Measurements from ENCODE around the gene FBXL7. TPM values are rescaled to one million over a fixed set of nuclear protein-coding genes. Genes with fewer than 3 reads are reported as not detected.

Gene FBXL7
- total and polyA plus RNA-seq, 2 experiments from 2014 or later: 3.2 to 7.5 TPM

- H3K27ac ChIP-seq: no peak overlapping the region
- in situ Hi-C loops (cut with MboI): no loop called here
- H3K4me3 ChIP-seq: no peak overlapping the region
- H3K9me3 ChIP-seq (ENCODE audit: low read depth): no peaks in the 10 kb centered on the region
- H3K9me2 ChIP-seq (ENCODE audit: insufficient read depth): no peaks in the 10 kb centered on the region
- no peaks in the 10 kb centered on the region for H3K27me3 ChIP-seq (replicated peaks; ENCODE audit: insufficient read depth)
- H3K9ac ChIP-seq: no peak overlapping the region
- peaks cover 20% of the 10 kb centered on the region; the same call in 1 of the 2 replicates for H3K79me2 ChIP-seq (ENCODE audit: insufficient read depth)
- H4K20me1 ChIP-seq (ENCODE audit: insufficient read depth): peaks cover 12% of the 10 kb centered on the region; the same call in 1 of the 2 replicates
- WGBS, 2 experiments (ENCODE audit: low coverage in 1 of 2, low lambda C conversion rate in 2 of 2, missing lambda C conversion rate in 2 of 2): 92 to 97% methylated on average over 2 of the region's 2 CpGs
- H3F3A ChIP-seq (ENCODE audit: insufficient read depth): peaks cover 13% of the 10 kb centered on the region; the same call in 1 of the 2 replicates
- no peak for DNase-seq
- no peak for TF ChIP-seq EZH2 (IDR thresholded peaks at IDR 0.05; ENCODE audit: insufficient read depth, poor library complexity, severe bottlenecking)
- no peak for TF ChIP-seq EZH2phosphoT487 (IDR thresholded peaks at IDR 0.05; ENCODE audit: insufficient read depth, low read depth)
- H2AFZ ChIP-seq: no peak overlapping the region
- no peak overlapping the region for H3K4me2 ChIP-seq (ENCODE audit: unreplicated experiment)
- H3K36me3 ChIP-seq (ENCODE audit: low read depth): no peaks in the 10 kb centered on the region
- peaks cover 19% of the 10 kb centered on the region for H3K4me1 ChIP-seq (ENCODE audit: insufficient read depth)
Observed at GRCh38 chr5:15796096-15796495, 296.1 kb downstream of the FBXL7 start.

- in situ Hi-C loops (cut with MboI): no loop called here
- no peak overlapping the region for H3K4me3 ChIP-seq
- H4K20me1 ChIP-seq (ENCODE audit: insufficient read depth): peaks cover 12% of the 10 kb centered on the region; the same call in 1 of the 2 replicates
Observed at GRCh38 chr5:15796557-15796956, 296.6 kb downstream of the FBXL7 start.

DNA sequence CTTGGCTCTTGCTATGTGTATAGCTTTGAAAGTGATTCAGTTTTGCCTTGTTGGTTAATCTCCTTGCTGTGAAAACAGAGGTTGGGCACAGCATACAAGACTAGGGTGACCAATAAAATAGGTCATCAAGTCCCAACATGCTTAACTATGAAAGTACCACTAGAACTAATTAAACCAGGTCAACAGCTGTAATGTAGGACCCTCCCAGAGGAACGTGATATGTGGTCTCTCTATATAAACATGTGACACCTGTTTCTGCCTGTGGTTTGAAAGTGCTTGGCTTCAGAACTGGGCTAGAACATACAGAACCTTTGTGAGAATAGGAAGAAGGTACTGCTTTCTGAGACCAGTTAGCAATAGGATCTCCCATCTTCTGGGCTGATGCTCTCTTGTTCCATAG, 297.1 kb downstream of the FBXL7 start:
- Histone ChIP-seq H3K79me2 (ENCODE audit: insufficient read depth) (peaks cover 16% of the 10 kb centered on the region; the same call in 1 of the 2 replicates), H3K9ac (no peak overlapping the region), H4K20me1 (ENCODE audit: insufficient read depth) (peaks cover 12% of the 10 kb centered on the region; the same call in 1 of the 2 replicates), H3K36me3 (ENCODE audit: low read depth) (no peaks in the 10 kb centered on the region), H3K4me2 (ENCODE audit: unreplicated experiment) (no peak overlapping the region), H3K4me1 (ENCODE audit: insufficient read depth) (peaks cover 9% of the 10 kb centered on the region), H3K27ac (no peak overlapping the region), H2AFZ (no peak overlapping the region), H3K4me3 (no peak overlapping the region), H3K9me3 (ENCODE audit: low read depth) (no peaks in the 10 kb centered on the region), H3F3A (ENCODE audit: insufficient read depth) (peaks cover 4% of the 10 kb centered on the region; the same call in 1 of the 2 replicates), H3K27me3 (replicated peaks; ENCODE audit: insufficient read depth) (no peaks in the 10 kb centered on the region), H3K9me2 (ENCODE audit: insufficient read depth) (no peaks in the 10 kb centered on the region)
- in situ Hi-C loops (cut with MboI): no loop called here
- TF ChIP-seq EZH2 (IDR thresholded peaks at IDR 0.05; ENCODE audit: insufficient read depth, poor library complexity, severe bottlenecking): no peak
- no peak for TF ChIP-seq EZH2phosphoT487 (IDR thresholded peaks at IDR 0.05; ENCODE audit: insufficient read depth, low read depth)
- DNase-seq: no peak
- WGBS, 2 experiments (ENCODE audit: low coverage in 1 of 2, low lambda C conversion rate in 2 of 2, missing lambda C conversion rate in 2 of 2): 91 to 96% methylated on average over 1 of the region's 1 CpG

More at GRCh38 chr5:15796557-15796956, 296.6 kb downstream of the FBXL7 start:
- Histone ChIP-seq H3K79me2 (ENCODE audit: insufficient read depth) (peaks cover 16% of the 10 kb centered on the region; the same call in 1 of the 2 replicates), H3K36me3 (ENCODE audit: low read depth) (no peaks in the 10 kb centered on the region), H3K9ac (no peak overlapping the region), H3F3A (ENCODE audit: insufficient read depth) (peaks cover 9% of the 10 kb centered on the region; the same call in 1 of the 2 replicates), H3K27me3 (replicated peaks; ENCODE audit: insufficient read depth) (no peaks in the 10 kb centered on the region), H3K4me1 (ENCODE audit: insufficient read depth) (peaks cover 14% of the 10 kb centered on the region), H3K9me2 (ENCODE audit: insufficient read depth) (no peaks in the 10 kb centered on the region), H2AFZ (no peak overlapping the region), H3K9me3 (ENCODE audit: low read depth) (no peaks in the 10 kb centered on the region), H3K4me2 (ENCODE audit: unreplicated experiment) (no peak overlapping the region), H3K27ac (no peak overlapping the region)
- no peak for DNase-seq
- WGBS, 2 experiments (ENCODE audit: low coverage in 1 of 2, low lambda C conversion rate in 2 of 2, missing lambda C conversion rate in 2 of 2): 98% methylated on average over 6 of the region's 6 CpGs
- TF ChIP-seq EZH2phosphoT487 (IDR thresholded peaks at IDR 0.05; ENCODE audit: insufficient read depth, low read depth): no peak
- TF ChIP-seq EZH2 (IDR thresholded peaks at IDR 0.05; ENCODE audit: insufficient read depth, poor library complexity, severe bottlenecking): no peak

GRCh38 chr5:15798006-15798405, 298.0 kb downstream of the FBXL7 start:
- in situ Hi-C loops (cut with MboI): no loop called here
- Histone ChIP-seq H3K79me2 (ENCODE audit: insufficient read depth) (peaks cover 16% of the 10 kb centered on the region; the same call in 1 of the 2 replicates), H3K27me3 (replicated peaks; ENCODE audit: insufficient read depth) (no peaks in the 10 kb centered on the region), H3K4me2 (ENCODE audit: unreplicated experiment) (no peak overlapping the region), H2AFZ (no peak overlapping the region), H3K4me3 (no peak overlapping the region), H3K9me3 (ENCODE audit: low read depth) (no peaks in the 10 kb centered on the region), H4K20me1 (ENCODE audit: insufficient read depth) (peaks cover 12% of the 10 kb centered on the region; the same call in 1 of the 2 replicates), H3K4me1 (ENCODE audit: insufficient read depth) (peaks cover 6% of the 10 kb centered on the region; the same call in 1 of the 2 replicates), H3K9ac (no peak overlapping the region), H3K9me2 (ENCODE audit: insufficient read depth) (no peaks in the 10 kb centered on the region), H3F3A (ENCODE audit: insufficient read depth) (no peaks in the 10 kb centered on the region), H3K27ac (no peak overlapping the region), H3K36me3 (ENCODE audit: low read depth) (no peaks in the 10 kb centered on the region)
- TF ChIP-seq EZH2 (IDR thresholded peaks at IDR 0.05; ENCODE audit: insufficient read depth, poor library complexity, severe bottlenecking) (no peak), EZH2phosphoT487 (IDR thresholded peaks at IDR 0.05; ENCODE audit: insufficient read depth, low read depth) (no peak)
- no peak for DNase-seq
- 32 to 39% methylated on average over 3 of the region's 3 CpGs for WGBS, 2 experiments (ENCODE audit: low coverage in 1 of 2, low lambda C conversion rate in 2 of 2, missing lambda C conversion rate in 2 of 2)

All from GM23248 (cell line).